Ovary (tissue), 9 donors: Measurements from ENCODE around the gene CDC20B. TPM values are rescaled to one million over a fixed set of nuclear protein-coding genes. Genes with fewer than 3 reads are reported as not detected.

Source experiments
- DNase-seq, 5 donors: peaks; one replicate each; pipeline ENCODE4 v3.0.0-alpha.2; 2019 to 2020
- H3K27ac ChIP-seq, 2 donors: fragments of 200-600 bp; one replicate each; pipeline versions ENCODE4 v1.5.1 to v1.8.0; 2019 to 2022
- H3K27me3 ChIP-seq: fragments of 200-600 bp; one replicate; pipeline ENCODE4 v1.8.0; 2022
- H3K36me3 ChIP-seq: fragments of 200-600 bp; sonication (generic); one replicate; pipeline ENCODE4 v1.5.1; 2019
- H3K4me1 ChIP-seq: one replicate; pipeline ENCODE4 v1.8.1; 2013; ENCODE audit warnings: mild to moderate bottlenecking, moderate library complexity; ENCODE audit not compliant: insufficient read depth
- H3K4me3 ChIP-seq: fragments of 200-600 bp; sonication (generic); one replicate; pipeline ENCODE4 v1.5.1; 2017
- H3K9me3 ChIP-seq, 2 donors: fragments of 200-600 bp in 1 of 2; sonication (generic) in 1 of 2; one replicate each; pipeline versions ENCODE4 v1.5.1 to v1.8.1; 2013 to 2019; ENCODE audit warnings: mild to moderate bottlenecking in 1 of 2, moderate library complexity in 1 of 2
- CTCF ChIP-seq, 3 donors: fragments of 450-650 bp in 2 of 3; fragments of 200-600 bp in 1 of 3; IDR thresholded peaks; one replicate each; pipeline versions ENCODE4 v1.5.1 to v1.8.0; 2016 to 2022; ENCODE audit warnings: antibody characterized with exemption in 3 of 3, mild to moderate bottlenecking in 1 of 3
- EP300 ChIP-seq: sonication (generic); formaldehyde crosslinking; IDR thresholded peaks from one replicate; pipeline ENCODE4 v1.6.1; 2017; ENCODE audit warnings: antibody characterized with exemption
- POLR2A ChIP-seq: fragments of 450-650 bp; IDR thresholded peaks from one replicate; pipeline ENCODE4 v1.6.1; 2017; ENCODE audit warnings: antibody characterized with exemption, mild to moderate bottlenecking, moderate library complexity
- WGBS, 3 donors: extraction: QIAGEN DNeasy Blood & Tissue Kit in 1 of 3; methylation state at CpG; one replicate each; pipeline versions ENCODE4 v1.1.5 to v1.1.7; 2013 to 2017; 5-methylcytosine and 5-hydroxymethylcytosine counted together
- intact Hi-C, 4 donors: fragments of 100-400 bp; cut with DNase I; formaldehyde crosslinking; loops; one replicate each; pipeline versions ENCODE4 v1.11.0 to v1.15.1; 2022 to 2023
- polyA plus RNA-seq, 2 donors: library from polyadenylated mRNA; stranded (reverse); fragments of 200-250 nt in 1 of 2; fragments of 350-450 nt in 1 of 2; fragmentation: Illumina TruSeq in 1 of 2; extraction: RNeasy Lipid Tissue Mini Kit (QIAGEN cat#74804) in 1 of 2; gene quantifications; one replicate each; pipeline ENCODE4 v1.2.3, GENCODE V29; 2013 to 2014
- total RNA-seq, 7 donors: library from RNA; depleted of rRNA in 2 of 7; stranded (reverse); fragments of >200 nt in 2 of 7; fragmentation: NEBNext Ultra II Directional in 3 of 7; extraction: Animal tissue kit (Norgen Biotek cat#: 25700) in 3 of 7; gene quantifications; one replicate each; pipeline versions ENCODE4 v1.1.0 to v1.2.4, GENCODE V29; 2016 to 2023
- donor health status: DM: no; HTN: no; CAD: no; lungs with moderate emphysema.
- donor health status: DM: no; HTN: no; CAD: no.
- donor health status: Bipolar disorder and iron deficiency.
- donor health status: DM: yes; HTN: yes; CAD: no.
- donor health status: DM: no; HTN: no; CAD: no.
- donor health status: DM: yes; HTN: yes; CAD: no.

The CDC20B gene
- total and polyA plus RNA-seq, 9 donors = 0.12 to 10.7 (median 0.24) TPM; not detected in 4

GRCh38 chr5:55188656-55189540 is 15.9 kb upstream of the CDC20B start:
- intact Hi-C loops = no loop called here
- WGBS, 3 donors = 63 to 72% (median 66%) methylated on average over 6 of the region's 6 CpGs
- no peaks in the 10 kb centered on the region for H3K36me3 ChIP-seq
- DNase-seq = no peak
- no peaks in the 10 kb centered on the region for H3K9me3 ChIP-seq
- no peak overlapping the region for H3K4me3 ChIP-seq
- H3K27ac ChIP-seq = no peak overlapping the region
- H3K27me3 ChIP-seq = no peaks in the 10 kb centered on the region
- no peaks in the 10 kb centered on the region for H3K4me1 ChIP-seq
- no peak for TF ChIP-seq EP300

GRCh38 chr5:55187370-55187769 is 14.4 kb upstream of the CDC20B start:
- Histone ChIP-seq H3K4me1 (no peaks in the 10 kb centered on the region), H3K9me3 (no peaks in the 10 kb centered on the region), H3K27me3 (no peaks in the 10 kb centered on the region), H3K36me3 (no peaks in the 10 kb centered on the region), H3K4me3 (no peak overlapping the region), H3K27ac (no peak overlapping the region)
- 50 to 53% (median 52%) methylated on average over 4 of the region's 4 CpGs for WGBS, 3 donors
- intact Hi-C loops = no loop called here
- TF ChIP-seq POLR2A (no peak), CTCF (IDR thresholded peaks at IDR 0.05) (no peak), EP300 (no peak)
- no peak for DNase-seq

GRCh38 chr5:55180016-55180415 is 7.0 kb upstream of the CDC20B start:
- WGBS, 3 donors = 21 to 38% (median 35%) methylated on average over 1 of the region's 1 CpG

GRCh38 chr5:55177078-55177477 is 4.1 kb upstream of the CDC20B start:
- H3K27me3 ChIP-seq = no peaks in the 10 kb centered on the region
- H3K36me3 ChIP-seq = no peaks in the 10 kb centered on the region
- 11 to 14% (median 12%) methylated on average over 2 of the region's 2 CpGs for WGBS, 3 donors
- H3K27ac ChIP-seq = no peak overlapping the region
- TF ChIP-seq CTCF (IDR thresholded peaks at IDR 0.05) = no peak
- TF ChIP-seq EP300 = no peak
- TF ChIP-seq POLR2A = no peak
- intact Hi-C loops = loop anchor here in 2 of 4 donors (10.0 kb wide), 1 partner anchor 58 kb away; the partner anchor contains the start of gene CCNO (in 2 of the 2)
- peaks cover 4% of the 10 kb centered on the region for H3K4me1 ChIP-seq
- no peak for DNase-seq
- H3K9me3 ChIP-seq = no peaks in the 10 kb centered on the region
- H3K4me3 ChIP-seq = no peak overlapping the region

More at GRCh38 chr5:55180016-55180415, 7.0 kb upstream of the CDC20B start:
- Histone ChIP-seq H3K27me3 (no peaks in the 10 kb centered on the region), H3K36me3 (no peaks in the 10 kb centered on the region), H3K4me1 (no peaks in the 10 kb centered on the region), H3K4me3 (no peak overlapping the region), H3K9me3 (no peaks in the 10 kb centered on the region), H3K27ac (no peak overlapping the region)
- no peak for DNase-seq
- TF ChIP-seq CTCF (IDR thresholded peaks at IDR 0.05) (no peak), EP300 (no peak), POLR2A (no peak)
- intact Hi-C loops = no loop called here
